Liver (tissue), 9 donors: Measurements from ENCODE around the gene AADACL3. TPM values are rescaled to one million over a fixed set of nuclear protein-coding genes. Genes with fewer than 3 reads are reported as not detected.

Experiments
- DNase-seq: peaks from one replicate; pipeline ENCODE4 v3.0.0-alpha.2; 2017; ENCODE audit warnings: low spot score
- H3K27ac ChIP-seq, 2 donors: one replicate each; pipeline ENCODE4 v1.7.0; 2013; ENCODE audit warnings: inconsistent platforms in 2 of 2, low read length in 2 of 2, control low read depth in 1 of 2, low read depth in 1 of 2, mild to moderate bottlenecking in 1 of 2
- H3K27me3 ChIP-seq, 4 donors: one replicate each; pipeline versions ENCODE4 v1.6.1 to v1.7.0; 2013; ENCODE audit warnings: low read length in 3 of 4, inconsistent platforms in 1 of 4, mild to moderate bottlenecking in 1 of 4, moderate library complexity in 1 of 4; ENCODE audit not compliant: control insufficient read depth in 4 of 4, insufficient read depth in 4 of 4
- H3K36me3 ChIP-seq, 4 donors: one replicate each; pipeline versions ENCODE4 v1.6.1 to v1.7.0; 2013; ENCODE audit warnings: low read length in 3 of 4, mild to moderate bottlenecking in 3 of 4, low read depth in 1 of 4, moderate library complexity in 1 of 4; ENCODE audit not compliant: control insufficient read depth in 4 of 4, insufficient read depth in 3 of 4
- H3K4me1 ChIP-seq, 4 donors: one replicate each; pipeline versions ENCODE4 v1.6.1 to v1.7.0; 2013; ENCODE audit warnings: low read length in 3 of 4, mild to moderate bottlenecking in 3 of 4, moderate library complexity in 1 of 4; ENCODE audit not compliant: control insufficient read depth in 4 of 4, insufficient read depth in 4 of 4
- H3K4me3 ChIP-seq, 3 donors: one replicate each; pipeline versions ENCODE4 v1.6.1 to v1.7.0; 2013; ENCODE audit warnings: low read length in 3 of 3, control low read depth in 1 of 3, low read depth in 1 of 3, mild to moderate bottlenecking in 1 of 3
- H3K9ac ChIP-seq, 2 donors: one replicate each; pipeline ENCODE4 v1.7.0; 2013; ENCODE audit warnings: low read length in 2 of 2, mild to moderate bottlenecking in 2 of 2, moderate library complexity in 2 of 2, control low read depth in 1 of 2, low read depth in 1 of 2
- H3K9me3 ChIP-seq, 4 donors: one replicate each; pipeline versions ENCODE4 v1.6.1 to v1.7.0; 2013; ENCODE audit warnings: low read length in 3 of 4; ENCODE audit not compliant: control insufficient read depth in 4 of 4
- ATF3 ChIP-seq: IDR thresholded peaks from 2 replicates; pipeline ENCODE4 v1.6.1; 2016; ENCODE audit warnings: antibody characterized with exemption
- CTCF ChIP-seq: fragments of 150-350 bp; IDR thresholded peaks from 2 replicates; pipeline ENCODE4 v1.5.1; 2017; ENCODE audit warnings: improper control_type of control experiment, low read depth, low read length; ENCODE audit not compliant: missing input control
- EGR1 ChIP-seq, 2 donors: IDR thresholded peaks; 2 replicates each; pipeline ENCODE4 v1.6.1; 2016 to 2018; ENCODE audit warnings: antibody characterized with exemption in 2 of 2, low read depth in 2 of 2
- FOXA1 ChIP-seq: IDR thresholded peaks from 2 replicates; pipeline ENCODE4 v1.6.1; 2016; ENCODE audit warnings: antibody characterized with exemption
- FOXA2 ChIP-seq: IDR thresholded peaks from 2 replicates; pipeline ENCODE4 v1.6.1; 2016; ENCODE audit warnings: antibody characterized with exemption
- GABPA ChIP-seq, 2 donors: IDR thresholded peaks in 1 of 2; conservative IDR thresholded peaks in 1 of 2; 2 replicates each; pipeline ENCODE4 v1.6.1; 2016; ENCODE audit warnings: antibody characterized with exemption in 2 of 2, mild to moderate bottlenecking in 1 of 2, moderate library complexity in 1 of 2
- HNF4A ChIP-seq, 2 donors: conservative IDR thresholded peaks; 2 replicates each; pipeline ENCODE4 v1.6.1; 2016; ENCODE audit warnings: antibody characterized with exemption in 2 of 2, mild to moderate bottlenecking in 2 of 2
- HNF4G ChIP-seq: IDR thresholded peaks from 2 replicates; pipeline ENCODE4 v1.6.1; 2016; ENCODE audit warnings: antibody characterized with exemption
- JUND ChIP-seq, 2 donors: IDR thresholded peaks; 2 replicates each; pipeline ENCODE4 v1.6.1; 2016; ENCODE audit warnings: antibody characterized with exemption in 2 of 2
- MAX ChIP-seq: IDR thresholded peaks from 2 replicates; pipeline ENCODE4 v1.6.1; 2016; ENCODE audit warnings: antibody characterized with exemption
- NR2F2 ChIP-seq: IDR thresholded peaks from 2 replicates; pipeline ENCODE4 v1.6.1; 2016; ENCODE audit warnings: antibody characterized with exemption
- RAD21 ChIP-seq, 2 donors: IDR thresholded peaks; 2 replicates each; pipeline ENCODE4 v1.6.1; 2016; ENCODE audit warnings: antibody characterized with exemption in 2 of 2, mild to moderate bottlenecking in 2 of 2
- REST ChIP-seq: IDR thresholded peaks from 2 replicates; pipeline ENCODE4 v1.6.1; 2016; ENCODE audit warnings: antibody characterized with exemption, mild to moderate bottlenecking
- RXRA ChIP-seq, 2 donors: IDR thresholded peaks; 2 replicates each; pipeline ENCODE4 v1.6.1; 2017 to 2018; ENCODE audit warnings: antibody characterized with exemption in 2 of 2, mild to moderate bottlenecking in 1 of 2
- SP1 ChIP-seq: IDR thresholded peaks from 2 replicates; pipeline ENCODE4 v1.6.1; 2018; ENCODE audit warnings: antibody characterized with exemption, mild to moderate bottlenecking
- TAF1 ChIP-seq: conservative IDR thresholded peaks from 2 replicates; pipeline ENCODE4 v1.6.1; 2016; ENCODE audit warnings: antibody characterized with exemption, mild to moderate bottlenecking
- YY1 ChIP-seq: IDR thresholded peaks from 2 replicates; pipeline ENCODE4 v1.6.1; 2016; ENCODE audit warnings: antibody characterized with exemption, mild to moderate bottlenecking
- ZBTB33 ChIP-seq: IDR thresholded peaks from 2 replicates; pipeline ENCODE4 v1.6.1; 2016; ENCODE audit warnings: antibody characterized with exemption
- WGBS: extraction: QIAGEN DNeasy Blood & Tissue Kit; methylation state at CpG from one replicate; pipeline ENCODE4 v1.1.7; 2013; 5-methylcytosine and 5-hydroxymethylcytosine counted together
- polyA plus RNA-seq, 2 donors: library from polyadenylated mRNA; stranded (reverse) in 1 of 2; unstranded in 1 of 2; fragments of 200-250 nt in 1 of 2; fragments of >200 nt in 1 of 2; fragmentation: Nextera tagmentation in 1 of 2; extraction: Ambion mirVana in 1 of 2; gene quantifications; one replicate each; pipeline versions ENCODE4 v1.2.1 to v1.2.3, GENCODE V29; 2013 to 2015
- total RNA-seq, 2 donors: library from RNA; depleted of rRNA; stranded (reverse); fragments of >200 nt; gene quantifications; one replicate each; pipeline ENCODE4 v1.2.3, GENCODE V29; 2014
- donor health status: healthy.
- donor health status: healthy.
- donor health status: healthy.
- donor health status: healthy.
- donor health status: healthy.

AADACL3 gene
- total and polyA plus RNA-seq, 4 donors, result not detected

- Histone ChIP-seq H3K9me3 (peaks cover 1 to 7% (median 6%) of the 10 kb centered on the region in 4 donors), H3K27me3 (peaks cover 0 to 3% (median 0%) of the 10 kb centered on the region in 4 donors), H3K36me3 (no peaks in the 10 kb centered on the region), H3K4me3 (no peak overlapping the region), H3K27ac (no peak overlapping the region), H3K4me1 (no peaks in the 10 kb centered on the region), H3K9ac (no peak overlapping the region)
- 78% methylated on average over 3 of the region's 3 CpGs for WGBS
- no peak for TF ChIP-seq ATF3
- no peak for TF ChIP-seq CTCF
- TF ChIP-seq RXRA (IDR thresholded peaks at IDR 0.05), result no peak
- no peak for TF ChIP-seq EGR1 (IDR thresholded peaks at IDR 0.05; ENCODE audit: low read depth in 2 of 2)
- TF ChIP-seq NR2F2, result no peak
- TF ChIP-seq MAX, result no peak
- TF ChIP-seq FOXA2, result no peak
- TF ChIP-seq SP1, result no peak
- TF ChIP-seq ZBTB33, result no peak
- TF ChIP-seq REST, result no peak
- no peak for TF ChIP-seq HNF4A (conservative IDR thresholded peaks at IDR 0.05)
- no peak for TF ChIP-seq JUND (IDR thresholded peaks at IDR 0.05)
- no peak for TF ChIP-seq HNF4G
- no peak for TF ChIP-seq FOXA1
- no peak for TF ChIP-seq TAF1
- no peak for TF ChIP-seq RAD21 (IDR thresholded peaks at IDR 0.05)
- TF ChIP-seq GABPA (IDR thresholded peaks at IDR 0.05 in 1 of 2, conservative IDR thresholded peaks at IDR 0.05 in 1 of 2), result no peak
- TF ChIP-seq YY1, result no peak
- no peak for DNase-seq
Observed at GRCh38 chr1:12734651-12735050, 18.7 kb downstream of the AADACL3 start.
